Hepatic stellate cell (primary cell): ENCODE data around the gene RPL10.

Source experiments
- DNase-seq: peaks from one replicate; pipeline ENCODE4 v3.0.0; 2011; ENCODE audit warnings: low spot score

Gene RPL10

GRCh38 chrX:154430916-154431315, 32.7 kb downstream of the RPL10 start:
- no peak for DNase-seq

- DNase-seq = no peak
These were observed 33.2 kb downstream of the RPL10 start for GRCh38 chrX:154431341-154431740.

DNA sequence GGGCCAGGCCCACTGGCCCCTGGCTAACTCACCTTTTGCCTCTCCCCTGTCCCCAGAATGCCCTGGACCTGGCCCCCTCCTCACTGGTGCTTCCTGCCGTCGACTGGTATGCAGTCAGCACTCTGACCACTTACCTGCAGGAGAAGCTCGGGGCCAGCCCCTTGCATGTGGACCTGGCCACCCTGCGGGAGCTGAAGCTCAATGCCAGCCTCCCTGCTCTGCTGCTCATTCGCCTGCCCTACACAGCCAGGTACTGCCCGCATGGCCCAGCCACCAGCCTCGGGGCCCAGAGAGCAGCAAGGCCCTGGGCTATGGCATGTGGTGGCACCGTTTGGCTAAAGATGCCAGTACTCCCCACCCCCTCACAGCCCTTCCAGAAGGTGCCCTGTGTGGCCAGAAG, 34.0 kb downstream of the RPL10 start:
- no peak for DNase-seq

DNA sequence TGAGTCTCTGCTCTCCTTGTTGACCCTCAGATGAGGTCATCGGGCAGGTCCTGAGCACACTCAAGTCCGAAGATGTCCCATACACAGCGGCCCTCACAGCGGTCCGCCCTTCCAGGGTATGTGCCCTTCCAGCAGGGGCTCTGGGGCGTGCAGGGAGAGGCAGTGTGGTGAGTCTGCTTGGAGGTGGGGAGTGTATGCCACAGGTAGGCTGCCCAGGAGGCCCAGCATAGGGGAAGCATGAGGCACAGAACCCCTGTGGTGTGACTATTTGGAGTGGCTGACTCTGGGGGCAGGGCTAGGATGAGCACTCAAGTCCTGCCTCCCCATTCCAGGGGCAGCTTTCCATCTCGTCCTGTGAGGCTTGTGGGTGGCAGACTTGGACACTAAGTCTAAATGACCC, 35.4 kb downstream of the RPL10 start:
- no peak for DNase-seq

GRCh38 chrX:154434394-154435168, 36.4 kb downstream of the RPL10 start:
- no peak for DNase-seq

DNA sequence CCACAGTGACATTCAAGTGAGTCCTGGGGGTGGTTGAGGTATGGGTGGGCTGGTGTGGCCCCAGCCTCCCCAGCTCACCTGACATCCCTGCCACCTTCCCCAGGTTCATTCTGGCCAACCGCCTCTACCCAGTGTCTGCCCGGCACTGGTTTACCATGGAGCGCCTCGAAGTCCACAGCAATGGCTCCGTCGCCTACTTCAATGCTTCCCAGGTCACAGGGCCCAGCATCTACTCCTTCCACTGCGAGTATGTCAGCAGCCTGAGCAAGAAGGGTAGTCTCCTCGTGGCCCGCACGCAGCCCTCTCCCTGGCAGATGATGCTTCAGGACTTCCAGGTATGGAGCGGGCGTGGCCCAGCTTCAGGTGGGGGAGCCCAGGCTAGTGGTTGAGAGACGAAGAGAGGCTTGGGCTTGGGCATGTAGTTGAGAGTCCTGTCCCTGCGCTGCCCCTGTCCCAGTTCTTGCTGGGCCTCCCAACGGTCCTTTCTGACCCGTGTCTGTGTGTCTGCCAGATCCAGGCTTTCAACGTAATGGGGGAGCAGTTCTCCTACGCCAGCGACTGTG, 37.1 kb downstream of the RPL10 start:
- no peak for DNase-seq

DNA sequence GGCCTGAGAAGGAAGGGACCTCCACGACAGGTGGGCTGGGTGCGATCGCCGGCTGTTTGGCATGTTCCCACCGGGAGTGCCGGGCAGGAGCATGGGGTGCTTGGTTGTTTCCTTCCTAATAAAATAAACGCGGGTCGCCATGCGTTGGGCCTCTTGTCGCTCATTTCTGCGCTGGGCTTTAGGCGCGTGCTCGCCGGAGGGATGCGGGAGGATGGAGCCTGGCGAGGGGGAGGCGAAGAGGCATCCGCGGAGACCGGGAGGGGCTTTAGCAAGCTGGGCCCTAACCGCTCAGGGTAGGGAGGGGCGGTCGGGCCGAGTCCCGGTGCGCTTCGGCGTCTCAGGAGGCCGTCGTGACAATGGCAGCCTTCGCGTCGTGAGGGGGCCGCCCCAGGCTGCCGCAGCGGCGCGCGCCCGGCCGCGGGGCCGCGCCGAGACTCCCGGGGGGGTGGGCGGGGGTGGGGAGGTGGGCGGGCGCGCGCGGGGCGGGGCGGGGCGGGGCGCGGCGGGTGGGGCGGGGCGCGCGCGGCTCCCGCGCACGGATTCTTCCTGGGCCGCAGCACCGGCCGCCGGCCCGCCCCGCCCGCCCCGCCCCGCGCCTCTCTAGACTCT, 38.3 kb downstream of the RPL10 start:
- DNase-seq = peak; percentile 72

DNA sequence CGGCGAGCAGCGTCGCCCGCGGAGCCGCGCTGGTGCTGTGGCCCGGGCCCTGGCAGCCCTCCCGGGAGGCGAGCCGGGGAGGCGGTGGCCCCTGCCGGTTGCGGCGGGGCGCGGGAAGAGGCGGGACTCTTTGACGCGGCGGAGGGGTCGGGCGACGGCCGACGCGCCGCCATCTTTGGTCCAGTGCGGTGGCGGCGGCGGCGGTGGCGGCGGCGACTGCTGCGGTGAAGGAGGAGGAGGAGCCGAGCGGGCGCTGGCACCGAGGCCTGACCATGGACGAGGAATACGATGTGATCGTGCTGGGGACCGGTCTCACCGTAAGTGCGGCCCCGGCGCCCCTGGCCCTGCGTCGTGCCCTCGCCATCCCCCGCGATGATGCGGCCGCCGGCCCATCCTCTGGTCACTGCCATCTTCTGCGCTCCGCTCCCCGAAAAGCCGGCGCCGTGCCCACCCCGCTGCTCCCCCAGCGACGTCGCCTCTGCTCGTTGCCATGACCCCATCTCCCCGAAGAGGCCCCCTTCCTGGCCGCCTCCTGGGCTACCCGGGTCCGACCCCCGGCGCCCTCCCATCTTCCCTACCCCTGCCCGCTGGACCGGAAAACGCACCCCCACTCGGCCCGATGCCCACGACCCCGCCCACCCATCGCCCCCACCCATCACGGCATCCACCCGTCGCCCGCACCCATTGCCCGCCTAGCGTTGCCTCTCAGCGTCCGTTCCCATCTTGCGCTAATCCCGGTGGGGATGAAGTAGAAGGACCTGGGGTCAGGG, 39.0 kb downstream of the RPL10 start, which contains the start of gene GDI1:
TSS of gene GDI1 (plus strand) at position 172 of the 770 bp plus-strand sequence. CDS start at position 273, 101 bp downstream.
- DNase-seq = peak; percentile 73

DNA sequence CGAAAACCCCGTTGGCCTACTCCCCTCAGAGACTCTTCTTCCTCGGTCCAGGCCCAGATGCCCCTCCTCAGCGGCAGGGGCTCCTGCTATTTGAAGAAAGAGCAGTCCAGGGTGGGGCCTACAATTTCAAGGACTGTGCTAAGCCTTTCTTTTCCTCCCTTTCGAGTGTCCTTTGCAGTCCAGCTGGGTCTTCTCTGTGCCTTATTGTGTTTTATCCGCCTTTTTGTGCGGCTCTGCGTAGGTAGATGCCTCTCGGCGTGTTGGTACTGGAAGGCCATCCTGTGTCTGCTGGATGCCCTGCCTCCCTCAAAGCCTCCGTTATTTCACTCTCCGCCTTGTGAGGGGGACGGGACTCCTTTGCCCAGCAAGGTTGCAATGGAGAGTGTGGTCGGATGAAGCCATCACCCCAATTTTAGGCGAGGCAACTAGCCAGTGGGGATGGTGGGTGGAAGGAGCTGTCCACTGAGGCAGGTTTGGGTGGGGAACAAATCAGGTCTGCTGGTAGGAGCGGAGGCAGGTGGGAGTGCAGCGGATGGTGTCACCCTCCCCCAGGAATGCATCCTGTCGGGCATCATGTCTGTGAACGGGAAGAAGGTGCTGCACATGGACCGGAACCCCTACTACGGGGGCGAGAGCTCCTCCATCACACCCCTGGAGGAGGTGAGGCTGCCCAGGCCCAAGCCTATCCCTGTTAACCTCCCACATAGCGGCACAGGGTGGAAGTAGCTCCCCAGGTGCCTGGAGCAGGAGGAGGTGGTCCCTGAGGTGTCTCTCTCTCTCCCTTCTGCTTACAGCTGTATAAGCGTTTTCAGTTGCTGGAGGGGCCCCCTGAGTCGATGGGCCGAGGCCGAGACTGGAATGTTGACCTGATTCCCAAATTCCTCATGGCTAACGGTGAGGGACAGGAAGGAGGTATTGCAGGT, 40.1 kb downstream of the RPL10 start:
- no peak for DNase-seq

GRCh38 chrX:154439841-154440240, 41.7 kb downstream of the RPL10 start:
- DNase-seq = no peak

- no peak for DNase-seq
These were observed 42.6 kb downstream of the RPL10 start for GRCh38 chrX:154440623-154441357.

GRCh38 chrX:154441564-154441963, 43.4 kb downstream of the RPL10 start:
- no peak for DNase-seq

GRCh38 chrX:154441984-154442707, 44.0 kb downstream of the RPL10 start:
- no peak for DNase-seq

DNA sequence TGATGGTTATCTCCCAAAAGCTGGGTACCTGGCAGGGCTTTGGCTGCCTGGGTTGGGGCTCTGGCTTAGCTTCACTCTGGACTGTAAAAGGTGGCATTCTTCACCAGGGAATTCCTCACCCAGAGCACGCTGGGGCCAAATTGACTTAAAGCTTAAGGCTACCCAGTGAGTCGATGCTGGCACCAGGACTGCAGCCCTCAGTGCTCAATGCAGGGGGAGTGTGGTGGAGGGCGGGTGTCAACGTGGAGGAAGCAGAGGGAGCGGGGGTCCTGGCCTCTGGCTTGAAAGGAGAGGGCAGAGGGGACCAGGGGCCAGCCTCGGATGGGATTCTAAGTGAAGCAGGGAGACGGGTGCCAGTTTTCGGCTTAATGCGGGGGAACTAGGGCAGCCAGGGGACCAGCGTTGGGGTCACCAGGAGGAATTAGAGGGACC, 45.3 kb downstream of the RPL10 start:
- DNase-seq = peak; percentile 27

DNA sequence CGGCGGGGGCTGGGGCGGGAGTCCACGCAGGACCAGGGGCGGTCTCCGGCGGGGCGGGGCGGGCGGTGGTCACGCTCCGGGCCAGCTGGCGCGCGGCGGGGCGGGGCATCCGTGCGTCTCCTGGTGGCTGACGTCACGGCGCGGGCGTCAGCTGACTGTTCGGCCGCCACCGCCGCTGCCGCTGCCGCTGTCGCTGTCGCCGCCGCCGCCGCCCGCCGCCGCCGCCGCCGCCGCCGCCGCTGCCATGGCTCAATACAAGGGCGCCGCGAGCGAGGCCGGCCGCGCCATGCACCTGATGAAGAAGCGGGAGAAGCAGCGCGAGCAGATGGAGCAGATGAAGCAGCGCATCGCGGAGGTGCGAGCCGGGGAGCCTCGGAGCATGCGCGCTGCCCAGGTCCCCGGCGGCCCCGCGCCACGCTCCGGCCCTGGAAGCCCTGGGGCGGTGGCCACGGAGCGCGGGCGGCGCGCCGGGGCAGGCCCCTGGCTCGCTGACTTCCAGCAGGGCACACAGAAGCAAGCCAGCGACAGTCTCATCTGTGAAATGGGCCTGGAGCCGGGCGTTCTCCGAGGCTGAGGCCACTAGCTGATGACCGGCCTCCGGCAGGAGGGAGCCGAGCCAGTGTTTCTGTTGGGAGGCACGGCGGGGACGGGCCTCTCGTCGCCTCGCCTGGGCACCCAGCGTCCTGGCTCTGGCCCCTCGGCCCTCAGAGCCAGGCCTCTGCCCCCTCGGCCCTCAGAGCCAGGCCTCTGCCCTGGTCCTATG, 46.0 kb downstream of the RPL10 start, which contains the start of gene FAM50A:
TSS of gene FAM50A (plus strand) at position 150 of the 763 bp plus-strand sequence. CDS start at position 245, 95 bp downstream.
- DNase-seq = peak; percentile 86

GRCh38 chrX:154444755-154445246, 46.6 kb downstream of the RPL10 start:
- no peak for DNase-seq

DNA sequence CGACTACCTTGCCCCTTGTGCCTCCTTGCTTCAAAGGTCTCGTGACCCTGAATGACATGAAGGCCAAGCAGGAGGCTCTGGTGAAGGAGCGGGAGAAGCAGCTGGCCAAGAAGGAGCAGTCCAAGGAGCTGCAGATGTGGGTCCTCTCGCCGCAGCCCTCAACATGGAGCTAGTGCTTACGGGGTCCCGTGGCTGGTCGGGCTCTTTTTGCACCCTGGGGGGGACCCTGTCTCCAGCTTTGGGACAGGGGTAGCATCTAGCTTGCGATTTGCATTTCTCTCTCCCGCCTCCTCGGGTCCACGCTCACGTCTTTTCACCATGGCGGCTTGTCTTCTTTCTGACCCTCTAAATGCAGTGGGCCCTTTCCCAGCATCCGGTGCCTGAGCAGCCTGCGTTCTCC, 47.6 kb downstream of the RPL10 start:
- DNase-seq = no peak

DNA sequence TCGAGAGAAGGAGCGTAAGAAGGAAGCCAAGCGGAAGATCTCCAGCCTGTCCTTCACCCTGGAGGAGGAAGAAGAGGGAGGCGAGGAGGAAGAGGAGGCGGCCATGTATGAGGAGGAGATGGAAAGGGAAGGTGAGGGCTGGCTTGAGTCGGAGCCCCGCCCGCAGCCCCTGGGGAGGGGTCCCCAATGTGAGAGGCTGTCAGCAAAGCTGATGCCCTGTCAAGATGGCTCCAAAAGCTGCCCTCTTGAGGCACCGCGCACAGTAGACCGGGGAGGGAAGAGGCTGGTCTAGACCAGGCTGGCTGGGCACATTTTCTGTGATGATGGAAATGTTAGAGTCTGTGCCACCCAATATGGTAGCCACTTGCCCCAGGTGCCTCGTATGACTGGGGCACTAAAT, 48.3 kb downstream of the RPL10 start:
- no peak for DNase-seq

DNA sequence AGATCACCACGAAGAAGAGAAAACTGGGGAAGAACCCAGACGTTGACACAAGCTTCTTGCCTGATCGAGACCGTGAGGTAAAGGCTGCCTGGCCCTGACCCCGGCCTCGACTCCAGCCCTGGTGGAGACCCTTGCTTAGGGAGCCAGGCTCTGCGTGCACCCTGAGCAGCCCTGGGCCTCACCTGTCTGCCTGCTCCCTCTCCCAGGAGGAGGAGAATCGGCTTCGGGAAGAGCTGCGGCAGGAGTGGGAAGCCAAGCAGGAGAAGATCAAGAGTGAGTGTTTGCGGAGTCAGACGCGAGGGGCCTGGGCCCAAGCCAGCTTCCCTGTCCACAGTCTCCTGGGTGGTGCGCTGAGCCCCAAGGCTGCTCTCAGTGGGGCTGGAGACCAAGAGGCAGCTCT, 50.3 kb downstream of the RPL10 start:
- no peak for DNase-seq
